HEK293 (cell line): ENCODE data around the gene MRPL20.

Experiments used
- CTCF ChIA-PET: fragments of 350-600 bp; formaldehyde crosslinking; extraction: SDS; loops from one replicate; lab custom pipeline; 2021; ENCODE audit warnings: antibody characterized with exemption; lab: Yijun Ruan, JAX
- POLR2A ChIA-PET: fragments of 300-600 bp; formaldehyde crosslinking; extraction: SDS; loops from one replicate; lab custom pipeline; 2020; ENCODE audit warnings: antibody characterized with exemption, inconsistent platforms; lab: Yijun Ruan, JAX
- H3K27ac ChIP-seq: fragments of 200-500 bp; sonication (Bioruptor generic); 2 replicates; pipeline ENCODE4 v1.5.1; 2014; ENCODE audit warnings: low read depth, low read length, control low read depth, inconsistent platforms; ENCODE audit errors: extremely low read depth
- H3K36me3 ChIP-seq, 2 experiments: fragments of 200-500 bp in 1 of 2; sonication (Bioruptor generic) in 1 of 2; 1 replicate in 1 of 2; 2 replicates in 1 of 2; pipeline ENCODE4 v1.5.1; 2014 to 2017; ENCODE audit warnings: inconsistent platforms in 2 of 2, low read length in 2 of 2; ENCODE audit not compliant: control insufficient read depth in 2 of 2, insufficient read depth in 1 of 2
- H3K4me1 ChIP-seq: fragments of 200-500 bp; sonication (Bioruptor generic); 2 replicates; pipeline ENCODE4 v1.5.1; 2014; ENCODE audit warnings: mild to moderate bottlenecking, low read length, inconsistent platforms; ENCODE audit not compliant: control insufficient read depth, insufficient read depth
- H3K4me3 ChIP-seq: 2 replicates; pipeline ENCODE4 v1.5.1; 2011; ENCODE audit warnings: low read depth, mild to moderate bottlenecking, control low read depth, low read length, moderate library complexity
- H3K9me3 ChIP-seq: fragments of 200-500 bp; sonication (Bioruptor generic); 2 replicates; pipeline ENCODE4 v1.5.1; 2014; ENCODE audit warnings: low read depth, low read length, inconsistent platforms; ENCODE audit not compliant: control insufficient read depth, insufficient read depth
- HIC1 ChIP-seq: fragments of 450-650 bp; formaldehyde crosslinking; IDR thresholded peaks from 2 replicates; pipeline ENCODE4 v1.5.1; 2016; ENCODE audit warnings: missing biosample characterization, missing genetic modification characterization
- KLF8 ChIP-seq: fragments of 450-650 bp; formaldehyde crosslinking; IDR thresholded peaks from 2 replicates; pipeline ENCODE4 v1.5.1; 2016; ENCODE audit warnings: missing biosample characterization, missing genetic modification characterization
- MEIS1 ChIP-seq: sonication (generic); formaldehyde crosslinking; IDR thresholded peaks from 2 replicates; pipeline ENCODE4 v1.8.1; 2022; ENCODE audit warnings: missing genetic modification reagents, mild to moderate bottlenecking, borderline replicate concordance
- SCRT1 ChIP-seq: fragments of 450-650 bp; formaldehyde crosslinking; IDR thresholded peaks from 2 replicates; pipeline ENCODE4 v1.5.1; 2016; ENCODE audit warnings: missing biosample characterization, missing genetic modification characterization, borderline replicate concordance
- YY2 ChIP-seq: fragments of 450-650 bp; formaldehyde crosslinking; IDR thresholded peaks from 2 replicates; pipeline ENCODE4 v1.5.1; 2016; ENCODE audit warnings: missing biosample characterization, missing genetic modification characterization
- ZBTB17 ChIP-seq: fragments of 450-650 bp; formaldehyde crosslinking; IDR thresholded peaks from 2 replicates; pipeline ENCODE4 v1.5.1; 2016; ENCODE audit warnings: missing biosample characterization, missing genetic modification characterization
- ZBTB20 ChIP-seq: fragments of 450-650 bp; formaldehyde crosslinking; IDR thresholded peaks from 2 replicates; pipeline ENCODE4 v1.5.1; 2016; ENCODE audit warnings: missing biosample characterization, missing genetic modification characterization
- ZEB2 ChIP-seq: fragments of 450-650 bp; formaldehyde crosslinking; IDR thresholded peaks from 2 replicates; pipeline ENCODE4 v1.5.1; 2016; ENCODE audit warnings: missing biosample characterization, missing genetic modification characterization
- ZIC2 ChIP-seq: fragments of 450-650 bp; formaldehyde crosslinking; IDR thresholded peaks from 2 replicates; pipeline ENCODE4 v1.5.1; 2016; ENCODE audit warnings: missing biosample characterization, missing genetic modification characterization
- ZNF133 ChIP-seq: fragments of 450-650 bp; formaldehyde crosslinking; IDR thresholded peaks from 2 replicates; pipeline ENCODE4 v1.5.1; 2016; ENCODE audit warnings: missing biosample characterization, missing genetic modification characterization
- ZNF239 ChIP-seq: fragments of 450-650 bp; formaldehyde crosslinking; IDR thresholded peaks from 2 replicates; pipeline ENCODE4 v1.5.1; 2016; ENCODE audit warnings: missing biosample characterization, missing genetic modification characterization
- ZNF341 ChIP-seq: fragments of 450-650 bp; formaldehyde crosslinking; IDR thresholded peaks from 2 replicates; pipeline ENCODE4; 2016; ENCODE audit warnings: low read depth, missing biosample characterization, missing genetic modification characterization
- ZNF423 ChIP-seq: fragments of 450-650 bp; formaldehyde crosslinking; IDR thresholded peaks from 2 replicates; pipeline ENCODE4 v1.5.1; 2016; ENCODE audit warnings: missing biosample characterization, missing genetic modification characterization
- ZNF48 ChIP-seq: fragments of 450-650 bp; formaldehyde crosslinking; IDR thresholded peaks from 2 replicates; pipeline ENCODE4 v1.5.1; 2016; ENCODE audit warnings: missing biosample characterization, missing genetic modification characterization
- ZNF501 ChIP-seq: fragments of 450-650 bp; formaldehyde crosslinking; IDR thresholded peaks from 2 replicates; pipeline ENCODE4 v1.5.1; 2016; ENCODE audit warnings: missing biosample characterization, missing genetic modification characterization
- ZNF580 ChIP-seq: fragments of 450-650 bp; formaldehyde crosslinking; IDR thresholded peaks from 2 replicates; pipeline ENCODE4 v1.5.1; 2016; ENCODE audit warnings: missing biosample characterization, missing genetic modification characterization
- ZNF639 ChIP-seq: fragments of 450-650 bp; formaldehyde crosslinking; IDR thresholded peaks from 2 replicates; pipeline ENCODE4 v1.5.1; 2016; ENCODE audit warnings: missing biosample characterization, missing genetic modification characterization
- ZNF660 ChIP-seq: fragments of 450-650 bp; IDR thresholded peaks from 2 replicates; pipeline ENCODE4 v1.5.1; 2018; ENCODE audit warnings: missing biosample characterization, mild to moderate bottlenecking, missing genetic modification characterization
- ZNF830 ChIP-seq: fragments of 450-650 bp; IDR thresholded peaks from 2 replicates; pipeline ENCODE4 v1.5.0; 2018; ENCODE audit warnings: missing biosample characterization, missing genetic modification characterization, low read depth, mild to moderate bottlenecking, moderate library complexity
- ZSCAN18 ChIP-seq: fragments of 450-650 bp; formaldehyde crosslinking; IDR thresholded peaks from 2 replicates; pipeline ENCODE4 v1.5.1; 2016; ENCODE audit warnings: missing biosample characterization, missing genetic modification characterization

Gene MRPL20

GRCh38 chr1:1437904-1438376 is 30.8 kb upstream of the MRPL20 start (continued):
- TF ChIP-seq HIC1 (no peak), ZNF133 (tag by site-specific recombination) (no peak), ZNF341 (no peak), ZBTB17 (no peak), KLF8 (no peak)

- H3K36me3 ChIP-seq: peaks cover 0 to 9% of the 10 kb centered on the region in 2 experiments; a peak in 1 of 3 replicates
- no peak overlapping the region for H3K27ac ChIP-seq
- H3K9me3 ChIP-seq: no peaks in the 10 kb centered on the region
- no peaks in the 10 kb centered on the region for H3K4me1 ChIP-seq
- no peak overlapping the region for H3K4me3 ChIP-seq
- POLR2A ChIA-PET: interaction anchor here (0.8 kb wide), 1 partner anchor 31 kb away, joined by 3 read pairs; the partner anchor contains the start of gene MRPL20
- no peak for TF ChIP-seq ZEB2 (tag by site-specific recombination)
- TF ChIP-seq SCRT1 (tag by site-specific recombination): no peak
- no peak for TF ChIP-seq ZNF580 (tag by site-specific recombination)
- TF ChIP-seq ZNF423 (tag by site-specific recombination): no peak
- TF ChIP-seq ZNF239 (tag by site-specific recombination): no peak
- TF ChIP-seq HIC1: peak; percentile 78; the same call in 1 of the 2 replicates
- TF ChIP-seq MEIS1 (CRISPR knock-in tag): no peak
- TF ChIP-seq ZNF501: no peak
- no peak for TF ChIP-seq ZSCAN18
- no peak for TF ChIP-seq ZBTB20 (tag by site-specific recombination)
- TF ChIP-seq ZNF639 (tag by site-specific recombination): no peak
- no peak for TF ChIP-seq YY2 (tag by site-specific recombination)
- no peak for TF ChIP-seq ZNF660 (tag by site-specific recombination)
- peak; percentile 41 for TF ChIP-seq ZIC2 (tag by site-specific recombination)
- no peak for TF ChIP-seq ZNF133 (tag by site-specific recombination)
- TF ChIP-seq ZNF48: no peak
- TF ChIP-seq ZNF830: no peak
- CTCF ChIA-PET: interaction anchor here (0.5 to 1.4 kb wide), 5 partner anchors 21 to 534 kb away, joined by 3 to 6 read pairs (median 5); partner anchors contain the start of gene CCNL2
Measured at GRCh38 chr1:1437033-1437903, 30.2 kb upstream of the MRPL20 start.
